ENCODE results near the gene PMEPA1. TPM values are rescaled to one million over a fixed set of nuclear protein-coding genes. Genes with fewer than 3 reads are reported as not detected.

The PMEPA1 gene
- total and polyA plus RNA-seq, 2 experiments from 2014 or later = 8.8 to 10.9 TPM

DNA sequence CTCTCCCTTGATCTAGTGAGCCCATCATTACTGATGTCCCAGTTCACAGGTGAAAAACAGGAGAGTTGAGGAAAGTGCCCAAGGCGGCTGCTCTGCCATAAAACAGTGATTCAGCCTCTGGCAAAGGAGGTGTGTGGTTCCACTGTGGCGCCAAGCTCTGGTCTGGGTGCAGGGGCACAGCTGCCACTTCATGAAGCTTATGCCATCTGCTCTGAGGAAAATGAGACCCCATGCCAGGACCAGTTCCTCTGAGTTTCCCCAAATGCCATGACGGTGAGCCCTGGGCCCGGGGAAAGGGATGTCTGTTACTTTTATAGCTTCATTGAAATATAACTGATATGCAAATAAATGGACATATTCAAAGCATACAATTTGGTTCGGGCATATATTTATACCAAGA is 55.9 kb downstream of the PMEPA1 start:
- Histone ChIP-seq H3K4me3 (no peak overlapping the region), H3K27me3 (no peaks in the 10 kb centered on the region), H3K4me1 (ENCODE audit: low read depth) (no peaks in the 10 kb centered on the region), H3K27ac (no peak overlapping the region), H3K9me3 (ENCODE audit: low read depth) (no peaks in the 10 kb centered on the region), H3K36me3 (no peaks in the 10 kb centered on the region)
- no peak for DNase-seq (ENCODE audit: low read depth in 1 of 2, low spot score in 1 of 2)
- TF ChIP-seq, protein P1, sequence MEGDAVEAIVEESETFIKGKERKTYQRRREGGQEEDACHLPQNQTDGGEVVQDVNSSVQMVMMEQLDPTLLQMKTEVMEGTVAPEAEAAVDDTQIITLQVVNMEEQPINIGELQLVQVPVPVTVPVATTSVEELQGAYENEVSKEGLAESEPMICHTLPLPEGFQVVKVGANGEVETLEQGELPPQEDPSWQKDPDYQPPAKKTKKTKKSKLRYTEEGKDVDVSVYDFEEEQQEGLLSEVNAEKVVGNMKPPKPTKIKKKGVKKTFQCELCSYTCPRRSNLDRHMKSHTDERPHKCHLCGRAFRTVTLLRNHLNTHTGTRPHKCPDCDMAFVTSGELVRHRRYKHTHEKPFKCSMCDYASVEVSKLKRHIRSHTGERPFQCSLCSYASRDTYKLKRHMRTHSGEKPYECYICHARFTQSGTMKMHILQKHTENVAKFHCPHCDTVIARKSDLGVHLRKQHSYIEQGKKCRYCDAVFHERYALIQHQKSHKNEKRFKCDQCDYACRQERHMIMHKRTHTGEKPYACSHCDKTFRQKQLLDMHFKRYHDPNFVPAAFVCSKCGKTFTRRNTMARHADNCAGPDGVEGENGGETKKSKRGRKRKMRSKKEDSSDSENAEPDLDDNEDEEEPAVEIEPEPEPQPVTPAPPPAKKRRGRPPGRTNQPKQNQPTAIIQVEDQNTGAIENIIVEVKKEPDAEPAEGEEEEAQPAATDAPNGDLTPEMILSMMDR (IDR thresholded peaks at IDR 0.05; ENCODE audit: low read depth, low read length) = no peak

DNA sequence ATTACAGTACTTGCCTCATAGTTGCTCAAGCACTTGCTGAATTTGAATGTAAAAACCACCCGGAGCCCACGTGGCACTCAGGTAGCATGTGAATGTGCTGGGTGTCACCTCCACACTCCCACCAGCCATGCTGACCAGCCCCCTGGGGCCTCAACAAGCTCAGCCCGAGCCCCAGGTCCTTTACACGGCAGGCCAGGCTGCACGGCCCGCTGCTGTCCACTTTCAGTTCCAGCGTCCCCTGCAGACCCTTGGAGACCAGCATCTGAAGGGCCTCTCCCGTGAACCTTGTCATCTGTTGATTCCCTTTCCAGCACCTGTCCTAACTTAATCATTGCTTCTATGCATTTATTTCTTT is 56.3 kb downstream of the PMEPA1 start:
- no peak for DNase-seq (ENCODE audit: low read depth in 1 of 2, low spot score in 1 of 2)
- no peaks in the 10 kb centered on the region for H3K4me1 ChIP-seq (ENCODE audit: low read depth)
- H3K4me3 ChIP-seq = no peak overlapping the region
- H3K27me3 ChIP-seq = no peaks in the 10 kb centered on the region
- H3K9me3 ChIP-seq (ENCODE audit: low read depth) = no peaks in the 10 kb centered on the region
- H3K27ac ChIP-seq = no peak overlapping the region
- TF ChIP-seq, protein P1 (IDR thresholded peaks at IDR 0.05; ENCODE audit: low read depth, low read length) = no peak
- H3K36me3 ChIP-seq = no peaks in the 10 kb centered on the region

DNA sequence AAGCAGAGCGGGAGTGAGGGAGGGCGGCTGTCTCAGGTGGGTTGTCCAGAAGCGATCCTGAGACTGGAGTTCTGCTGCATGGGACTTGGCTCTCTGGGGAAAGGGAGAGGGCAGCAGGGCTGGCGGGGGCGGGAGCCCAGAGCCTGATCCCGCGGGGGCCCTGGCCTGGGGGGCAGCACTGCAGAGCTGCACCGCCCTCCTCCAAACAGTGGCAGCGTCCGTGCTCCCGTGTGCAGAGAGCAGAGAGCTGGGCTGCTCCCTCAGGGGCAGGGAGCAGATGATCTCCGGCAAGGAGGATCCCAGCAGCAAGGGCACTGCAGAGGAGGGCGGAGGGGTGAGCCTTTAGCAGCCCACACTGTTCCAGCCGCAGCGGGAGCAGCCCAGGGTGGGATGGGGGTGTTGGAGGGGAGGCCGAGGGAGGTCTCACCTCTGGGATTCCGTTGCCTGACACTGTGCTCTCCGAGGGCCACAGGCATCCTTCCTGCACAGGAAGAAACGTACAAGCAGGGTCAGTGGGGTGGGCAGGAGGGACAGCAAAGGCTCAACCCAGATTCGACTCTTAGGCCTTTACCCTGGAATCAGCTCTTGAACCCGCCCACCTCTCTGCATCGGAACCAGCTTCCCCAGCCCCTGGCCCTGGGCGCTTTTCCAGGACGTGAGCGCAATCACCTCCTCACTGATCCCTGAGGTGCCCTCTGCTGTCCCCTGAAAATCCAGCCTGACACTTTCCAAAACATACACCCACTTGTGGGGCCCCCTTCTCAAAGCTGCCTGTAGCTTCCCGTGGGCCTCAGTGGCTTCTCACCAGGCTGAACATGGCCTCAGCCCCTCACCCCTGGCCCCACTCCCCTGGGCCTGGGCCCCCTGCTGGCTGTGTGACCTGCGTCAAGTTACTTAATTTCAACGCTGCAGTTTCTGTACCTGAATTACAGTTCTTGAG is 56.9 kb downstream of the PMEPA1 start:
- no peak for DNase-seq (ENCODE audit: low read depth in 1 of 2, low spot score in 1 of 2)
- Histone ChIP-seq H3K27ac (no peak overlapping the region), H3K27me3 (no peaks in the 10 kb centered on the region), H3K9me3 (ENCODE audit: low read depth) (no peaks in the 10 kb centered on the region), H3K4me3 (no peak overlapping the region), H3K36me3 (no peaks in the 10 kb centered on the region), H3K4me1 (ENCODE audit: low read depth) (no peaks in the 10 kb centered on the region)
- TF ChIP-seq, protein P1 (IDR thresholded peaks at IDR 0.05; ENCODE audit: low read depth, low read length) = no peak

DNA sequence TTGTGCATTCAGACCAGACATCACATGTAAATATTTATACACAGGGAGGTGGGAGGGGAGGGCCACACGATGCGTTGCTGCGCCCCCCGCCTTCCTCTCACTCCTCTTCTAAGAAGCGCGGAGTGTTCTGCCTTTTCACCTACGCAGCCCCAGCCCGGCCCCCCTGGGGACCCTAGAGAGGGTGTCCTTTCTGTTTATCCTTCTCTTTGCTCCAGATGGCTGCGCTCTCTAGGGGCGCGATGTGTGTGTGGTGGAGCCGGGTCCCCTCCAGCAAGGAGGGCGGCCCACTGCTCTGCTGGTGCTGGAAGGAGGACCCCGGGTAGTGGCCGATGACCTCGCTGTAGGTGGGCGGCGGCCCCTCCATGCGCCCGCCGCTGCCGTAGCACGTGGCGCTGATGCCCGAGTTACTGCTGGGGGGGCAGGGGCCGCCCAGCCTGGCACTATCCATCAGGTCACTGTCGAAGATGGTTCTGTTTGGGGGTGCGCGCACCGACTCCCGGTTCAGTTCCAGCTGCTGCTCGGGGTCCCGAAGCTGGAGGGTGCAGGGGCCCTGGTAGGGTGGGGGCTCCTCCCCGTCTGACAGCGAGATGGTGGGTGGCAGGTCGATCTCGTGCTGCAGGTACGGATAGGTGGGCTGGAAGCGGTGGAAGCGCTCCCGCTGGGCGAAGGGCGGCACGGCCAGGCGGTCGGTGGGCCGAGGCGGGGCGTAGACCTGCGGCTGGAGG is 57.8 kb downstream of the PMEPA1 start:
- TF ChIP-seq, protein P1 (IDR thresholded peaks at IDR 0.05; ENCODE audit: low read depth, low read length) = no peak
- Histone ChIP-seq H3K27ac (no peak overlapping the region), H3K36me3 (no peaks in the 10 kb centered on the region), H3K27me3 (no peaks in the 10 kb centered on the region), H3K4me1 (ENCODE audit: low read depth) (no peaks in the 10 kb centered on the region), H3K9me3 (ENCODE audit: low read depth) (no peaks in the 10 kb centered on the region), H3K4me3 (no peak overlapping the region)
- DNase-seq (ENCODE audit: low read depth in 1 of 2, low spot score in 1 of 2) = no peak

DNA sequence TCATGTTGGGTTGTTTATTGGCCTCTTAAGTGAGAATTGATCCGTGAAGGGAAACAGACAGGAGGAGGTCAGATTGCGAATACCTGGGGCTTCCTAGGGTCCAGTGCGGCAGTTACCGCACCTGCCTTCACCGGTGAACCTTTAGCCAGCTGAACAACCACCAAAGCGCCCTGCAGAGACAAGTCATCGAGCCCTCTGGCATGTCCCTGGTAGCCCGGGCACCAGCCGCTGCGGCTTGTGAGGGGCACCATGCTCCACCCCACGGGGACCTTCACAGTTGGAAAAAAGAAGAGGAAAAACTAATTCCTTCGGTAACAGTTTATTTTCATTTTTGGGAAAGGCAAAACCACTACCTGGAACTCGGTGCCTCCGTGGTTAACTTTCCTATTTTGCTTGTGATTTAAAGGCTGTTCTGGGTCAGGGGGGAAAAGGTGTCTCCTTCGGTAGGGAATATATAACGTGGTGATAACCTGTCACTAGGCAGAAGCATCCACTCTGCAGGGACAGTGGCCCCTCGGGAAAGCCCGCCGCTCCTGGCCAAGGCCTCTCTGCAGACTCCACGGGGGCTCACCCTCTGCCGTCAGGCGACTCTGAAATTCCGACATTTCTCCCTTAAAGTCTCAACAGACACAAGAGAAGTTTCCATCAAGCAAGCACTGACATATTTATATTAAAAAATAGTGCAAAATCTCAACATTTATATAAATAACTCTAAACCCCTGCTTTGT is 58.9 kb downstream of the PMEPA1 start:
- DNase-seq (ENCODE audit: low read depth in 1 of 2, low spot score in 1 of 2) = no peak
- Histone ChIP-seq H3K9me3 (ENCODE audit: low read depth) (no peaks in the 10 kb centered on the region), H3K27ac (no peak overlapping the region)

More for the DNA sequence above, 58.9 kb downstream of the PMEPA1 start:
- no peaks in the 10 kb centered on the region for H3K27me3 ChIP-seq
- TF ChIP-seq, protein P1 (IDR thresholded peaks at IDR 0.05; ENCODE audit: low read depth, low read length) = no peak
- H3K4me1 ChIP-seq (ENCODE audit: low read depth) = no peaks in the 10 kb centered on the region
- H3K36me3 ChIP-seq = no peaks in the 10 kb centered on the region
- H3K4me3 ChIP-seq = no peak overlapping the region
